ENCODE measurements around the gene NUP153.

The NUP153 gene

GRCh38 chr6:17729223-17730077 lies 22.7 kb upstream of the NUP153 start:
- Histone ChIP-seq H3K4me3 (ENCODE audit: low read length) (no peak overlapping the region), H3K9ac (ENCODE audit: low read length) (no peak overlapping the region), H3K9me3 (ENCODE audit: control insufficient read depth, low read length) (no peaks in the 10 kb centered on the region), H3K4me1 (ENCODE audit: control insufficient read depth, insufficient read depth, low read length) (peaks cover 7% of the 10 kb centered on the region), H3K27me3 (replicated peaks; ENCODE audit: control insufficient read depth, insufficient read depth, low read length) (no peaks in the 10 kb centered on the region), H3K36me3 (ENCODE audit: control insufficient read depth, insufficient read depth, low read length, severe bottlenecking) (no peaks in the 10 kb centered on the region)
- no peak for DNase-seq (ENCODE audit: low read depth)

GRCh38 chr6:17728551-17729222 lies 22.0 kb upstream of the NUP153 start:
- H3K9ac ChIP-seq (ENCODE audit: low read length), result no peak overlapping the region
- no peak overlapping the region for H3K4me3 ChIP-seq (ENCODE audit: low read length)
- no peaks in the 10 kb centered on the region for H3K27me3 ChIP-seq (replicated peaks; ENCODE audit: control insufficient read depth, insufficient read depth, low read length)
- H3K9me3 ChIP-seq (ENCODE audit: control insufficient read depth, low read length), result no peaks in the 10 kb centered on the region
- no peaks in the 10 kb centered on the region for H3K36me3 ChIP-seq (ENCODE audit: control insufficient read depth, insufficient read depth, low read length, severe bottlenecking)
- H3K4me1 ChIP-seq (ENCODE audit: control insufficient read depth, insufficient read depth, low read length), result peaks cover 7% of the 10 kb centered on the region
- DNase-seq (ENCODE audit: low read depth), result no peak

- H3K4me1 ChIP-seq (ENCODE audit: control insufficient read depth, insufficient read depth, low read length), result peaks cover 7% of the 10 kb centered on the region
- no peak overlapping the region for H3K4me3 ChIP-seq (ENCODE audit: low read length)
- H3K27me3 ChIP-seq (replicated peaks; ENCODE audit: control insufficient read depth, insufficient read depth, low read length), result no peaks in the 10 kb centered on the region
- no peaks in the 10 kb centered on the region for H3K36me3 ChIP-seq (ENCODE audit: control insufficient read depth, insufficient read depth, low read length, severe bottlenecking)
- no peaks in the 10 kb centered on the region for H3K9me3 ChIP-seq (ENCODE audit: control insufficient read depth, low read length)
- H3K9ac ChIP-seq (ENCODE audit: low read length), result no peak overlapping the region
- DNase-seq (ENCODE audit: low read depth), result no peak
Measured at GRCh38 chr6:17725083-17725482, 18.4 kb upstream of the NUP153 start.

- no peak for DNase-seq (ENCODE audit: low read depth)
- H3K4me1 ChIP-seq (ENCODE audit: control insufficient read depth, insufficient read depth, low read length), result peaks cover 7% of the 10 kb centered on the region
- H3K9ac ChIP-seq (ENCODE audit: low read length), result no peak overlapping the region
- no peak overlapping the region for H3K4me3 ChIP-seq (ENCODE audit: low read length)
- H3K36me3 ChIP-seq (ENCODE audit: control insufficient read depth, insufficient read depth, low read length, severe bottlenecking), result no peaks in the 10 kb centered on the region
- H3K27me3 ChIP-seq (replicated peaks; ENCODE audit: control insufficient read depth, insufficient read depth, low read length), result no peaks in the 10 kb centered on the region
- H3K9me3 ChIP-seq (ENCODE audit: control insufficient read depth, low read length), result no peaks in the 10 kb centered on the region
Measured at GRCh38 chr6:17724341-17724740, 17.6 kb upstream of the NUP153 start.

- DNase-seq (ENCODE audit: low read depth), result no peak
Measured at GRCh38 chr6:17721671-17722070, 14.9 kb upstream of the NUP153 start.

GRCh38 chr6:17719323-17720041 lies 12.8 kb upstream of the NUP153 start:
- no peaks in the 10 kb centered on the region for H3K36me3 ChIP-seq (ENCODE audit: control insufficient read depth, insufficient read depth, low read length, severe bottlenecking)
- no peaks in the 10 kb centered on the region for H3K27me3 ChIP-seq (replicated peaks; ENCODE audit: control insufficient read depth, insufficient read depth, low read length)
- H3K4me3 ChIP-seq (ENCODE audit: low read length), result no peak overlapping the region
- H3K4me1 ChIP-seq (ENCODE audit: control insufficient read depth, insufficient read depth, low read length), result peaks cover 10% of the 10 kb centered on the region
- DNase-seq (ENCODE audit: low read depth), result no peak
- H3K9ac ChIP-seq (ENCODE audit: low read length), result no peak overlapping the region
- no peaks in the 10 kb centered on the region for H3K9me3 ChIP-seq (ENCODE audit: control insufficient read depth, low read length)

More at GRCh38 chr6:17721671-17722070, 14.9 kb upstream of the NUP153 start:
- Histone ChIP-seq H3K4me1 (ENCODE audit: control insufficient read depth, insufficient read depth, low read length) (peaks cover 7% of the 10 kb centered on the region), H3K4me3 (ENCODE audit: low read length) (no peak overlapping the region), H3K36me3 (ENCODE audit: control insufficient read depth, insufficient read depth, low read length, severe bottlenecking) (no peaks in the 10 kb centered on the region), H3K9ac (ENCODE audit: low read length) (no peak overlapping the region), H3K9me3 (ENCODE audit: control insufficient read depth, low read length) (no peaks in the 10 kb centered on the region), H3K27me3 (replicated peaks; ENCODE audit: control insufficient read depth, insufficient read depth, low read length) (no peaks in the 10 kb centered on the region)

- Histone ChIP-seq H3K27me3 (replicated peaks; ENCODE audit: control insufficient read depth, insufficient read depth, low read length) (no peaks in the 10 kb centered on the region), H3K9me3 (ENCODE audit: control insufficient read depth, low read length) (no peaks in the 10 kb centered on the region), H3K36me3 (ENCODE audit: control insufficient read depth, insufficient read depth, low read length, severe bottlenecking) (no peaks in the 10 kb centered on the region), H3K9ac (ENCODE audit: low read length) (no peak overlapping the region), H3K4me3 (ENCODE audit: low read length) (no peak overlapping the region), H3K4me1 (ENCODE audit: control insufficient read depth, insufficient read depth, low read length) (peaks cover 12% of the 10 kb centered on the region)
- no peak for DNase-seq (ENCODE audit: low read depth)
Measured at GRCh38 chr6:17716221-17716620, 9.5 kb upstream of the NUP153 start.

- Histone ChIP-seq H3K9me3 (ENCODE audit: control insufficient read depth, low read length) (no peaks in the 10 kb centered on the region), H3K9ac (ENCODE audit: low read length) (peak overlapping the region; percentile 28), H3K4me3 (ENCODE audit: low read length) (peak overlapping the region; percentile 18), H3K36me3 (ENCODE audit: control insufficient read depth, insufficient read depth, low read length, severe bottlenecking) (no peaks in the 10 kb centered on the region), H3K4me1 (ENCODE audit: control insufficient read depth, insufficient read depth, low read length) (peaks cover 16% of the 10 kb centered on the region), H3K27me3 (replicated peaks; ENCODE audit: control insufficient read depth, insufficient read depth, low read length) (no peaks in the 10 kb centered on the region)
- peak; percentile 83 for DNase-seq (ENCODE audit: low read depth)
Measured at GRCh38 chr6:17714879-17715851, 8.4 kb upstream of the NUP153 start.

- Histone ChIP-seq H3K4me1 (ENCODE audit: control insufficient read depth, insufficient read depth, low read length) (peaks cover 22% of the 10 kb centered on the region), H3K36me3 (ENCODE audit: control insufficient read depth, insufficient read depth, low read length, severe bottlenecking) (no peaks in the 10 kb centered on the region), H3K4me3 (ENCODE audit: low read length) (no peak overlapping the region), H3K9ac (ENCODE audit: low read length) (no peak overlapping the region), H3K9me3 (ENCODE audit: control insufficient read depth, low read length) (no peaks in the 10 kb centered on the region), H3K27me3 (replicated peaks; ENCODE audit: control insufficient read depth, insufficient read depth, low read length) (no peaks in the 10 kb centered on the region)
- DNase-seq (ENCODE audit: low read depth), result no peak
Measured at GRCh38 chr6:17714177-17714576, 7.5 kb upstream of the NUP153 start.

GRCh38 chr6:17712576-17712975 lies 5.9 kb upstream of the NUP153 start:
- H3K4me1 ChIP-seq (ENCODE audit: control insufficient read depth, insufficient read depth, low read length), result peaks cover 25% of the 10 kb centered on the region
- no peaks in the 10 kb centered on the region for H3K36me3 ChIP-seq (ENCODE audit: control insufficient read depth, insufficient read depth, low read length, severe bottlenecking)
- H3K27me3 ChIP-seq (replicated peaks; ENCODE audit: control insufficient read depth, insufficient read depth, low read length), result no peaks in the 10 kb centered on the region
- H3K4me3 ChIP-seq (ENCODE audit: low read length), result no peak overlapping the region
- no peak for DNase-seq (ENCODE audit: low read depth)
- no peaks in the 10 kb centered on the region for H3K9me3 ChIP-seq (ENCODE audit: control insufficient read depth, low read length)
- H3K9ac ChIP-seq (ENCODE audit: low read length), result no peak overlapping the region
